Naive thymus-derived CD4-positive, alpha-beta T cell (primary cell): ENCODE results near the gene BNIP5. TPM values are rescaled to one million over a fixed set of nuclear protein-coding genes. Genes with fewer than 3 reads are reported as not detected.
"Not testable (repeated sequence)": the region's sequence is repeated elsewhere in the genome, so short reads cannot be mapped to it uniquely, and the experiment has no call there.

Experiments used
- ATAC-seq: fragments of 150-1000 bp; cut with Tn5 transposase; 2 replicates; pipeline ENCODE4 v1.10.0; 2021; ENCODE audit warnings: mild to moderate bottlenecking, moderate library complexity
- CTCF ChIA-PET: fragments of 350-600 bp; sonication (Branson Sonifier 250); formaldehyde crosslinking; loops from one replicate; lab custom pipeline; 2021; ENCODE audit warnings: antibody characterized with exemption; lab: Charles Lee
- POLR2A ChIA-PET: fragments of 350-600 bp; sonication (Branson Sonifier 250); formaldehyde crosslinking; loops from one replicate; lab custom pipeline; 2021; ENCODE audit warnings: antibody characterized with exemption, inconsistent platforms; lab: Charles Lee
- DNase-seq, 9 donors: peaks; one replicate each; pipeline versions ENCODE4 v3.0.0 to v3.0.0-alpha.2; 2020 to 2022; ENCODE audit warnings: mixed read lengths in 1 of 9
- H3K27ac ChIP-seq: one replicate; pipeline ENCODE4 v1.7.0; 2013; ENCODE audit warnings: mild to moderate bottlenecking, low read depth, low read length, moderate library complexity
- H3K27me3 ChIP-seq, 2 donors: one replicate each; pipeline ENCODE4 v1.7.0; 2013; ENCODE audit warnings: low read length in 2 of 2, mild to moderate bottlenecking in 2 of 2, moderate library complexity in 2 of 2; ENCODE audit not compliant: control insufficient read depth in 2 of 2, insufficient read depth in 2 of 2
- H3K36me3 ChIP-seq, 3 experiments: 1 replicate in 2 of 3; 2 replicates in 1 of 3; pipeline ENCODE4 v1.7.0; 2013; ENCODE audit warnings: low read length in 3 of 3, mild to moderate bottlenecking in 3 of 3, moderate library complexity in 1 of 3; ENCODE audit not compliant: insufficient read depth in 3 of 3, control insufficient read depth in 2 of 3
- H3K4me1 ChIP-seq, 2 donors: one replicate each; pipeline ENCODE4 v1.7.0; 2013; ENCODE audit warnings: low read length in 2 of 2, mild to moderate bottlenecking in 2 of 2, moderate library complexity in 1 of 2; ENCODE audit not compliant: control insufficient read depth in 2 of 2, insufficient read depth in 2 of 2
- H3K4me3 ChIP-seq: 2 replicates; pipeline ENCODE4 v1.7.0; 2013; ENCODE audit warnings: mild to moderate bottlenecking, low read length
- H3K9me3 ChIP-seq, 3 experiments: 1 replicate in 2 of 3; 2 replicates in 1 of 3; pipeline ENCODE4 v1.7.0; 2013; ENCODE audit warnings: low read length in 3 of 3; ENCODE audit not compliant: control insufficient read depth in 2 of 3
- H3K27ac Mint-ChIP-seq, 9 donors: one replicate each; pipeline ENCODE4 v1.8.0; 2020 to 2022; ENCODE audit warnings: mixed read lengths in 9 of 9, mild to moderate bottlenecking in 8 of 9, moderate library complexity in 5 of 9, inconsistent platforms in 2 of 9
- H3K27me3 Mint-ChIP-seq, 5 donors: one replicate each; pipeline ENCODE4 v1.8.0; 2021 to 2022; ENCODE audit warnings: mixed read lengths in 5 of 5, mild to moderate bottlenecking in 1 of 5
- H3K36me3 Mint-ChIP-seq, 5 donors: one replicate each; pipeline ENCODE4 v1.8.0; 2020 to 2022; ENCODE audit warnings: mixed read lengths in 5 of 5, mild to moderate bottlenecking in 3 of 5, inconsistent platforms in 1 of 5
- H3K4me1 Mint-ChIP-seq, 7 donors: one replicate each; pipeline ENCODE4 v1.8.0; 2020 to 2022; ENCODE audit warnings: mixed read lengths in 7 of 7, mild to moderate bottlenecking in 3 of 7, inconsistent platforms in 1 of 7
- H3K4me3 Mint-ChIP-seq, 10 donors: one replicate each; pipeline ENCODE4 v1.8.0; 2020 to 2022; ENCODE audit warnings: mild to moderate bottlenecking in 10 of 10, mixed read lengths in 10 of 10, moderate library complexity in 6 of 10, inconsistent platforms in 2 of 10
- H3K9me3 Mint-ChIP-seq, 11 donors: one replicate each; pipeline ENCODE4 v1.8.0; 2020 to 2022; ENCODE audit warnings: mixed read lengths in 11 of 11, mild to moderate bottlenecking in 4 of 11, inconsistent platforms in 1 of 11, moderate library complexity in 1 of 11
- intact Hi-C, 2 donors: fragments of 100-400 bp; cut with micrococcal nuclease; formaldehyde crosslinking; loops; one replicate each; pipeline ENCODE4 v1.15.1; 2023
- polyA plus RNA-seq, 2 donors: library from polyadenylated mRNA; unstranded; fragments of 300-500 nt; fragmentation: Illumina TruSeq; gene quantifications; one replicate each; pipeline ENCODE4 v1.2.3, GENCODE V29; 2021
- total RNA-seq, 6 experiments: library from RNA in 5 of 6; stranded (reverse) in 5 of 6; gene quantifications; 1 replicate in 5 of 6; 2 replicates in 1 of 6; pipeline ENCODE4 v1.2.3 and lab custom pipeline; 2021 to 2026

Gene BNIP5
- total and polyA plus RNA-seq, 7 experiments from 2014 or later, result 0.05 TPM; not detected in 6

GRCh38 chr6:36345681-36346466, 9.2 kb upstream of the BNIP5 start:
- H3K36me3 Mint-ChIP-seq, result no peaks in the 10 kb centered on the region
- CTCF ChIA-PET, result no interaction called here
- POLR2A ChIA-PET, result interaction anchor here (0.7 kb wide), 1 partner anchor 292 kb away, joined by 3 read pairs; no protein-coding TSS in a partner anchor

GRCh38 chr6:36343109-36343680, 6.5 kb upstream of the BNIP5 start:
- Mint-ChIP-seq H3K27ac (no peak overlapping the region), H3K27me3 (peaks cover 7 to 38% (median 12%) of the 10 kb centered on the region in 5 donors), H3K9me3 (no peaks in the 10 kb centered on the region), H3K4me1 (peaks cover 5 to 9% (median 6%) of the 10 kb centered on the region in 7 donors), H3K4me3 (no peak overlapping the region), H3K36me3 (no peaks in the 10 kb centered on the region)
- Histone ChIP-seq H3K9me3 (no peaks in the 10 kb centered on the region), H3K36me3 (no peaks in the 10 kb centered on the region), H3K4me1 (peaks cover 0 to 5% of the 10 kb centered on the region in 2 donors), H3K27ac (no peak overlapping the region), H3K4me3 (no peak overlapping the region), H3K27me3 (no peaks in the 10 kb centered on the region)
- ATAC-seq, result no peak
- ChIA-PET POLR2A (no interaction called here), CTCF (interaction anchor here (1.2 kb wide), 1 partner anchor 9 kb away, joined by 4 read pairs; no protein-coding TSS in a partner anchor)
- no peak for DNase-seq
- intact Hi-C loops, result no loop called here

More at GRCh38 chr6:36345681-36346466, 9.2 kb upstream of the BNIP5 start:
- DNase-seq (no peak), ATAC-seq (no peak)
- H3K36me3 ChIP-seq, result no peaks in the 10 kb centered on the region
- H3K27ac ChIP-seq, result no peak overlapping the region
- no peaks in the 10 kb centered on the region for H3K27me3 ChIP-seq
- H3K4me1 ChIP-seq, result peaks cover 0 to 3% of the 10 kb centered on the region in 2 donors
- Mint-ChIP-seq H3K27me3 (peaks cover 1 to 34% (median 2%) of the 10 kb centered on the region in 5 donors), H3K27ac (peak overlapping the region in 1 of 9 donors; percentile 42), H3K4me1 (peaks cover under 1 to 5% (median 2%) of the 10 kb centered on the region in 7 donors), H3K9me3 (no peaks in the 10 kb centered on the region), H3K4me3 (no peak overlapping the region)
- H3K9me3 ChIP-seq, result no peaks in the 10 kb centered on the region
- intact Hi-C loops, result no loop called here
- H3K4me3 ChIP-seq, result no peak overlapping the region

GRCh38 chr6:36340618-36341454, 4.1 kb upstream of the BNIP5 start:
- Mint-ChIP-seq H3K4me1 (peaks cover 5 to 25% (median 13%) of the 10 kb centered on the region in 7 donors), H3K36me3 (no peaks in the 10 kb centered on the region), H3K9me3 (peaks cover 0 to 1% (median 0%) of the 10 kb centered on the region in 11 donors), H3K27me3 (peaks cover 7 to 44% (median 12%) of the 10 kb centered on the region in 5 donors), H3K4me3 (peak overlapping the region; percentile 38 to 71 (median 64)), H3K27ac (peak overlapping the region in 4 of 9 donors; percentile 4 to 51 (median 39))
- Histone ChIP-seq H3K27ac (no peak overlapping the region), H3K4me3 (no peak overlapping the region), H3K36me3 (no peaks in the 10 kb centered on the region), H3K4me1 (peaks cover 4 to 5% of the 10 kb centered on the region in 2 donors), H3K27me3 (no peaks in the 10 kb centered on the region), H3K9me3 (no peaks in the 10 kb centered on the region)
- ChIA-PET POLR2A (no interaction called here), CTCF (interaction anchor here (0.6 to 1.8 kb wide), 9 partner anchors 20 to 825 kb away, joined by 3 to 8 read pairs (median 4); no protein-coding TSS in a partner anchor)
- ATAC-seq (peak; percentile 95), DNase-seq (peak; percentile 45 to 74 (median 65))
- intact Hi-C loops, result loop anchor here (1.0 to 2.0 kb wide), 3 partner anchors 19 to 418 kb away; no protein-coding TSS in a partner anchor

GRCh38 chr6:36340306-36340617, 3.6 kb upstream of the BNIP5 start:
- Histone ChIP-seq H3K4me3 (no peak overlapping the region), H3K9me3 (no peaks in the 10 kb centered on the region), H3K27me3 (no peaks in the 10 kb centered on the region), H3K4me1 (peaks cover 4 to 5% of the 10 kb centered on the region in 2 donors), H3K36me3 (no peaks in the 10 kb centered on the region), H3K27ac (no peak overlapping the region)
- peak overlapping the region in 3 of 10 donors; percentile 5 to 64 (median 63) for H3K4me3 Mint-ChIP-seq
- peaks cover 5 to 26% (median 13%) of the 10 kb centered on the region in 7 donors for H3K4me1 Mint-ChIP-seq
- POLR2A ChIA-PET, result no interaction called here
- no peaks in the 10 kb centered on the region for H3K36me3 Mint-ChIP-seq
- CTCF ChIA-PET, result interaction anchor here (0.7 to 1.5 kb wide), 3 partner anchors 20 to 147 kb away, joined by 3 to 6 read pairs (median 4); no protein-coding TSS in a partner anchor
- ATAC-seq (no peak), DNase-seq (no peak)
- no peak overlapping the region for H3K27ac Mint-ChIP-seq
- peaks cover 0 to 1% (median 0%) of the 10 kb centered on the region in 11 donors for H3K9me3 Mint-ChIP-seq
- H3K27me3 Mint-ChIP-seq, result peaks cover 7 to 50% (median 15%) of the 10 kb centered on the region in 5 donors
- intact Hi-C loops, result loop anchor here in 1 of 2 donors (2.0 kb wide), 1 partner anchor 419 kb away; no protein-coding TSS in a partner anchor

- Mint-ChIP-seq H3K27me3 (peaks cover 18 to 61% (median 24%) of the 10 kb centered on the region in 5 donors), H3K4me1 (peaks cover 5 to 26% (median 13%) of the 10 kb centered on the region in 7 donors), H3K9me3 (peaks cover 0 to 1% (median 0%) of the 10 kb centered on the region in 11 donors), H3K27ac (no peak overlapping the region), H3K4me3 (no peak overlapping the region), H3K36me3 (no peaks in the 10 kb centered on the region)
- Histone ChIP-seq H3K36me3 (no peaks in the 10 kb centered on the region), H3K9me3 (no peaks in the 10 kb centered on the region), H3K27ac (no peak overlapping the region), H3K4me3 (no peak overlapping the region), H3K4me1 (peaks cover 4 to 5% of the 10 kb centered on the region in 2 donors), H3K27me3 (no peaks in the 10 kb centered on the region)
- no peak for ATAC-seq
- DNase-seq, result no peak
- ChIA-PET CTCF (interaction anchor here (1.1 kb wide), 1 partner anchor 218 kb away, joined by 3 read pairs; no protein-coding TSS in a partner anchor), POLR2A (no interaction called here)
- intact Hi-C loops, result no loop called here
Observed at GRCh38 chr6:36339146-36339545, 2.5 kb upstream of the BNIP5 start.

GRCh38 chr6:36338223-36338622, 1.5 kb upstream of the BNIP5 start:
- peaks cover 18 to 66% (median 28%) of the 10 kb centered on the region in 5 donors for H3K27me3 Mint-ChIP-seq
- H3K9me3 Mint-ChIP-seq, H3K4me3 ChIP-seq, intact Hi-C loops, H3K9me3 ChIP-seq, H3K4me1 ChIP-seq, DNase-seq, H3K36me3 Mint-ChIP-seq, H3K27ac Mint-ChIP-seq, CTCF ChIA-PET, H3K27me3 ChIP-seq, H3K27ac ChIP-seq, H3K36me3 ChIP-seq, ATAC-seq, POLR2A ChIA-PET: not testable (repeated sequence)
- peaks cover 5 to 26% (median 13%) of the 10 kb centered on the region in 7 donors for H3K4me1 Mint-ChIP-seq
- peak overlapping the region in 1 of 10 donors; percentile 16 for H3K4me3 Mint-ChIP-seq
